Gastrocnemius medialis (tissue), 4 donors: ENCODE data around the gene IGLL5. TPM values are rescaled to one million over a fixed set of nuclear protein-coding genes. Genes with fewer than 3 reads are reported as not detected.

Source experiments
- ATAC-seq, 2 donors: fragments of 150-250 bp; one replicate each; pipeline ENCODE4 v1.9.1; 2016
- DNase-seq, 2 donors: peaks; one replicate each; pipeline ENCODE4 v3.0.0-alpha.2; 2019
- H3K27ac ChIP-seq, 4 donors: fragments of 200-600 bp; sonication (generic); 1 replicate in 1 of 4; 2 replicates in 3 of 4; pipeline ENCODE4 v1.5.1; 2016 to 2018; ENCODE audit warnings: mild to moderate bottlenecking in 2 of 4, moderate library complexity in 1 of 4
- H3K27me3 ChIP-seq, 3 donors: fragments of 200-600 bp; sonication (generic) in 2 of 3; 1 replicate in 1 of 3; 2 replicates in 2 of 3; pipeline versions ENCODE4 v1.5.1 to v1.6.0; 2016 to 2019; ENCODE audit warnings: mild to moderate bottlenecking in 1 of 3, moderate library complexity in 1 of 3
- H3K36me3 ChIP-seq, 2 donors: fragments of 200-600 bp; sonication (generic) in 1 of 2; one replicate each; pipeline ENCODE4 v1.5.1; 2017 to 2018
- H3K4me1 ChIP-seq, 2 donors: fragments of 200-600 bp; sonication (generic) in 1 of 2; one replicate each; pipeline ENCODE4 v1.5.1; 2016 to 2017; ENCODE audit warnings: mild to moderate bottlenecking in 2 of 2
- H3K4me3 ChIP-seq, 4 donors: fragments of 200-600 bp; sonication (generic) in 3 of 4; 1 replicate in 1 of 4; 2 replicates in 3 of 4; pipeline ENCODE4 v1.5.1; 2016 to 2019; ENCODE audit warnings: mild to moderate bottlenecking in 2 of 4
- H3K9me3 ChIP-seq, 3 donors: fragments of 200-600 bp; sonication (generic) in 2 of 3; 1 replicate in 1 of 3; 2 replicates in 2 of 3; pipeline ENCODE4 v1.5.1; 2016 to 2019
- POLR2A ChIP-seq, 2 donors: fragments of 450-650 bp; IDR thresholded peaks; one replicate each; pipeline ENCODE4 v1.6.1; 2017; ENCODE audit warnings: antibody characterized with exemption in 2 of 2, mild to moderate bottlenecking in 2 of 2, moderate library complexity in 2 of 2
- in situ Hi-C, 4 donors: fragments of 200-750 bp; cut with MboI; loops; one replicate each; pipeline versions ENCODE4 v1.15.0 to v1.8.0; 2017; ENCODE audit warnings: low sequenced_read_pairs in 4 of 4
- intact Hi-C: fragments of 100-400 bp; cut with DNase I; formaldehyde crosslinking; loops from one replicate; pipeline ENCODE4 v1.15.1; 2023; ENCODE audit warnings: low total_unique reads
- total RNA-seq, 4 donors: library from RNA; depleted of rRNA; stranded (reverse); fragments of >200 nt; gene quantifications; one replicate each; pipeline versions ENCODE4 v1.1.0 to v1.2.3, GENCODE V29; 2016
- TF ChIP-seq, protein P1 (sequence below), 5 experiments: fragments of 450-650 bp in 3 of 5; fragments of 200-600 bp in 2 of 5; sonication (generic) in 2 of 5; IDR thresholded peaks in 4 of 5; conservative IDR thresholded peaks in 1 of 5; 1 replicate in 4 of 5; 2 replicates in 1 of 5; pipeline ENCODE4 v1.5.1; 2016 to 2019; ENCODE audit warnings: antibody characterized with exemption in 5 of 5, mild to moderate bottlenecking in 3 of 5, moderate library complexity in 3 of 5

IGLL5 gene
- total RNA-seq, 4 donors from 2014 or later = 0.49 TPM; not detected in 3

- TF ChIP-seq POLR2A (IDR thresholded peaks at IDR 0.05) = no peak
- TF ChIP-seq, protein P1, sequence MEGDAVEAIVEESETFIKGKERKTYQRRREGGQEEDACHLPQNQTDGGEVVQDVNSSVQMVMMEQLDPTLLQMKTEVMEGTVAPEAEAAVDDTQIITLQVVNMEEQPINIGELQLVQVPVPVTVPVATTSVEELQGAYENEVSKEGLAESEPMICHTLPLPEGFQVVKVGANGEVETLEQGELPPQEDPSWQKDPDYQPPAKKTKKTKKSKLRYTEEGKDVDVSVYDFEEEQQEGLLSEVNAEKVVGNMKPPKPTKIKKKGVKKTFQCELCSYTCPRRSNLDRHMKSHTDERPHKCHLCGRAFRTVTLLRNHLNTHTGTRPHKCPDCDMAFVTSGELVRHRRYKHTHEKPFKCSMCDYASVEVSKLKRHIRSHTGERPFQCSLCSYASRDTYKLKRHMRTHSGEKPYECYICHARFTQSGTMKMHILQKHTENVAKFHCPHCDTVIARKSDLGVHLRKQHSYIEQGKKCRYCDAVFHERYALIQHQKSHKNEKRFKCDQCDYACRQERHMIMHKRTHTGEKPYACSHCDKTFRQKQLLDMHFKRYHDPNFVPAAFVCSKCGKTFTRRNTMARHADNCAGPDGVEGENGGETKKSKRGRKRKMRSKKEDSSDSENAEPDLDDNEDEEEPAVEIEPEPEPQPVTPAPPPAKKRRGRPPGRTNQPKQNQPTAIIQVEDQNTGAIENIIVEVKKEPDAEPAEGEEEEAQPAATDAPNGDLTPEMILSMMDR (IDR thresholded peaks at IDR 0.05 in 4 of 5, conservative IDR thresholded peaks at IDR 0.05 in 1 of 5) = no peak
- no peak for DNase-seq
- no peak for ATAC-seq
- in situ Hi-C loops = no loop called here
- no peaks in the 10 kb centered on the region for H3K27me3 ChIP-seq
- H3K36me3 ChIP-seq = no peaks in the 10 kb centered on the region
- no peaks in the 10 kb centered on the region for H3K4me1 ChIP-seq
- H3K27ac ChIP-seq = no peak overlapping the region
- no peaks in the 10 kb centered on the region for H3K9me3 ChIP-seq
- intact Hi-C loops = no loop called here
- H3K4me3 ChIP-seq = no peak overlapping the region
Observed at GRCh38 chr22:22907551-22908494, 20.2 kb downstream of the IGLL5 start.

GRCh38 chr22:22908495-22908861 lies 20.9 kb downstream of the IGLL5 start:
- H3K27me3 ChIP-seq = no peaks in the 10 kb centered on the region
- intact Hi-C loops (no loop called here), in situ Hi-C loops (no loop called here)
- H3K36me3 ChIP-seq = no peaks in the 10 kb centered on the region
- ATAC-seq = no peak
- no peaks in the 10 kb centered on the region for H3K4me1 ChIP-seq
- no peak overlapping the region for H3K4me3 ChIP-seq
- H3K9me3 ChIP-seq = no peaks in the 10 kb centered on the region
- no peak for DNase-seq
- TF ChIP-seq, protein P1 (IDR thresholded peaks at IDR 0.05 in 4 of 5, conservative IDR thresholded peaks at IDR 0.05 in 1 of 5) = no peak
- TF ChIP-seq POLR2A (IDR thresholded peaks at IDR 0.05) = no peak
- H3K27ac ChIP-seq = no peak overlapping the region

DNA sequence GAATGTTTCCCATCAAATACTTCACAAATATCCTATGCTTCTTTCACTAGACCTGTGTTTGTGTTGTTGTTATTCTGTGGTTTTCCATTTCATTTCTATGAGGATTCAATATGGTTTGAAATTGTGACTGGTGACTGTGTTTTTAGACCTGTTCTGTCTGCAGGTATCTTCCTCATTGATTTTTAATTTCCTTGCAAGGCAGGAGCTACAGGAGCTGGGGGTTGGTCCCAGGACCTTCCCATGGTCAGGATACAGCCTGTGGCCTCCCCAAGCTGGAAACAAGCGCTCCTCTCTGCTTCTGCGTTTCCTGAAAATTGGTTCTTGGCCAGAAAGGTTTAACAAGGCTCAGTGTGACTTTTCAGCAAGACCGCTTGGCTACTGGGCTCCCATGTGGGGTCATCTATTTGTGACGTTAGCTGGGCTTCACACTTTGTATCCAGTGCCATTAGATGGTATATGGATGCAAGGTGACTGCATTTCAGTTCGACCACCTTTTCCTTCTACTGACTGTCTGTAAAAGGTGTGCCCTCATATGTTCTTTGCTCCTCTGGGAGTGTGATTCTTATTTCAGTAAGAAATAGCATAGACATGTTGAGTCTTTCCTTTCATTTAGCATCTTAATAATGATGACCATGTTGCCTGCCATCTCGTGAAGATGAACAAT lies 21.5 kb downstream of the IGLL5 start:
- no peak overlapping the region for H3K4me3 ChIP-seq
- H3K36me3 ChIP-seq = no peaks in the 10 kb centered on the region
- H3K4me1 ChIP-seq = no peaks in the 10 kb centered on the region
- H3K27ac ChIP-seq = no peak overlapping the region
- no peaks in the 10 kb centered on the region for H3K27me3 ChIP-seq
- no peak for ATAC-seq
- no peaks in the 10 kb centered on the region for H3K9me3 ChIP-seq
- in situ Hi-C loops (no loop called here), intact Hi-C loops (no loop called here)
- TF ChIP-seq, protein P1 (IDR thresholded peaks at IDR 0.05 in 4 of 5, conservative IDR thresholded peaks at IDR 0.05 in 1 of 5) = no peak
- no peak for TF ChIP-seq POLR2A (IDR thresholded peaks at IDR 0.05)
- no peak for DNase-seq

GRCh38 chr22:22909605-22910271 lies 22.1 kb downstream of the IGLL5 start:
- DNase-seq (no peak), ATAC-seq (no peak)
- in situ Hi-C loops (no loop called here), intact Hi-C loops (no loop called here)
- no peaks in the 10 kb centered on the region for H3K4me1 ChIP-seq
- no peak overlapping the region for H3K27ac ChIP-seq
- no peaks in the 10 kb centered on the region for H3K9me3 ChIP-seq
- TF ChIP-seq, protein P1 (IDR thresholded peaks at IDR 0.05 in 4 of 5, conservative IDR thresholded peaks at IDR 0.05 in 1 of 5) = no peak
- TF ChIP-seq POLR2A (IDR thresholded peaks at IDR 0.05) = no peak
- H3K27me3 ChIP-seq = no peaks in the 10 kb centered on the region
- no peaks in the 10 kb centered on the region for H3K36me3 ChIP-seq
- no peak overlapping the region for H3K4me3 ChIP-seq
